Stimulated activated CD8-positive, alpha-beta memory T cell treated with anti-CD3 and anti-CD28 coated beads, Interleukin-15, amount 100 ng/mL, for 24 hours (primary cell): ENCODE measurements around the gene TRAF2.
A peak's percentile ranks its signal among the peaks of the same experiment; 100 is the strongest.
"Not testable (repeated sequence)": the region's sequence is repeated elsewhere in the genome, so short reads cannot be mapped to it uniquely, and the experiment has no call there.

Experiments
- DNase-seq: peaks from one replicate; pipeline ENCODE4 v3.0.0-alpha.2; 2020; ENCODE audit warnings: low read depth

TRAF2 gene, protein sequence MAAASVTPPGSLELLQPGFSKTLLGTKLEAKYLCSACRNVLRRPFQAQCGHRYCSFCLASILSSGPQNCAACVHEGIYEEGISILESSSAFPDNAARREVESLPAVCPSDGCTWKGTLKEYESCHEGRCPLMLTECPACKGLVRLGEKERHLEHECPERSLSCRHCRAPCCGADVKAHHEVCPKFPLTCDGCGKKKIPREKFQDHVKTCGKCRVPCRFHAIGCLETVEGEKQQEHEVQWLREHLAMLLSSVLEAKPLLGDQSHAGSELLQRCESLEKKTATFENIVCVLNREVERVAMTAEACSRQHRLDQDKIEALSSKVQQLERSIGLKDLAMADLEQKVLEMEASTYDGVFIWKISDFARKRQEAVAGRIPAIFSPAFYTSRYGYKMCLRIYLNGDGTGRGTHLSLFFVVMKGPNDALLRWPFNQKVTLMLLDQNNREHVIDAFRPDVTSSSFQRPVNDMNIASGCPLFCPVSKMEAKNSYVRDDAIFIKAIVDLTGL

GRCh38 chr9:136885950-136886578, at the start of gene TRAF2:
TRAF2 (plus strand) TSS chr9:136886516; CDS start chr9:136898741, 12,225 bp downstream.
- peak; percentile 91 for DNase-seq

GRCh38 chr9:136837146-136837855, 49.0 kb upstream of the TRAF2 start:
- DNase-seq, result no peak

DNA sequence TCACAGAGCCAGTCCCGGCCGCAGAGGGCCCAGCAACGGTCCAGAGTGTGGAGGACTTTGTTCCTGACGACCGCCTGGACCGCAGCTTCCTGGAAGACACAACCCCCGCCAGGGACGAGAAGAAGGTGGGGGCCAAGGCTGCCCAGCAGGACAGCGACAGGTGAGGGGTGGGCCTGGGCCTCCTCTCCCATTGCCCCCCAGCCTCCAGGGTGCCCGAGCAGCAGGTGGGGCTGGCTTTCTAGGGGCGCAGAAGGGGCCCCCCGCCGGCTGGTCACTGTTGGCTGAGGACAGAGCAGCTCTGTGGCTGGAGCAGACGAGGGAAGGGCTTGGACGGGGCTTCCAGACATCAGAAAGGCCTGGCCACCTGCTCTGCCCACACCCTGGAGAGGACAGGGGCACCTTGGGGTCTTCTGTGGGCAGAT, 48.4 kb upstream of the TRAF2 start:
- not testable (repeated sequence) for DNase-seq

DNA sequence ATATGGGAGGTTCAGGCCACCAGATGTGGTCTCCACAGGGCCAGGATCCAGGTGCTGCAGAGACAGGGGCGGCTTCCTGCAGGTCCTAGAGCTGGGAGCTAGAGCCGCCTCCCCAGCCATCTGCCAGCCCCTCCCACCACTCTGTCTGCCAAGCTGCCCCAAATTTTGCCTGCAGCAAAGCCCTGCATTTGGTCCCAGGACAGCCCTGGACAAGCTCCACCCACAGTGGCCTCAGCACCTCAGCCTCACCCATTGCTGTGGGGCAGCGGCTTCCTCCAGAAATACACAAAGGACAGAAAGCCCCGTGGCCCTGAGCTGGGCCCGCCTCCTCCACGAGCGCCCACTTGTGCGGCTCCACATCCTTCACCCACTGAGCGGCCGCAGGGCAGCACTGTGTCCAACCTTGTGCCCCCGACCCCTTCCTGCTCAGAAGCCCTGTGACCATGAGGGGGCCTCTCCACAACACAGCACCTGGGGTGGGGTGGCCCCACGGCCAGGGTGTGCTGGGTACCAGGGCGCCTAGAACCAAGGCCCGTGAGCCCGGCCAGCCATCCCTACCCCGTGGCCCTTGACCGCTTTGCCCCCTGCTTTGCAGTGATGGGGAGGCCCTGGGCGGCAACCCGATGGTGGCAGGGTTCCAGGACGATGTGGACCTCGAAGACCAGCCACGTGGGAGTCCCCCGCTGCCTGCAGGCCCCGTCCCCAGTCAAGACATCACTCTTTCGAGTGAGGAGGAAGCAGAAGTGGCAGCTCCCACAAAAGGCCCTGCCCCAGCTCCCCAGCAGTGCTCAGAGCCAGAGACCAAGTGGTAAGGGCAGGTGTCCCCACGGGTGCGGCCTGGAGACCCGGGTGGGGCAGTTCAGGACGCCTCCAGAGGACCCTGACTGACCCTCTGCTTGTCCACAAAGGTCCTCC, 47.7 kb upstream of the TRAF2 start:
- DNase-seq, result no peak

GRCh38 chr9:136839229-136840139, 46.8 kb upstream of the TRAF2 start:
- DNase-seq, result no peak

DNA sequence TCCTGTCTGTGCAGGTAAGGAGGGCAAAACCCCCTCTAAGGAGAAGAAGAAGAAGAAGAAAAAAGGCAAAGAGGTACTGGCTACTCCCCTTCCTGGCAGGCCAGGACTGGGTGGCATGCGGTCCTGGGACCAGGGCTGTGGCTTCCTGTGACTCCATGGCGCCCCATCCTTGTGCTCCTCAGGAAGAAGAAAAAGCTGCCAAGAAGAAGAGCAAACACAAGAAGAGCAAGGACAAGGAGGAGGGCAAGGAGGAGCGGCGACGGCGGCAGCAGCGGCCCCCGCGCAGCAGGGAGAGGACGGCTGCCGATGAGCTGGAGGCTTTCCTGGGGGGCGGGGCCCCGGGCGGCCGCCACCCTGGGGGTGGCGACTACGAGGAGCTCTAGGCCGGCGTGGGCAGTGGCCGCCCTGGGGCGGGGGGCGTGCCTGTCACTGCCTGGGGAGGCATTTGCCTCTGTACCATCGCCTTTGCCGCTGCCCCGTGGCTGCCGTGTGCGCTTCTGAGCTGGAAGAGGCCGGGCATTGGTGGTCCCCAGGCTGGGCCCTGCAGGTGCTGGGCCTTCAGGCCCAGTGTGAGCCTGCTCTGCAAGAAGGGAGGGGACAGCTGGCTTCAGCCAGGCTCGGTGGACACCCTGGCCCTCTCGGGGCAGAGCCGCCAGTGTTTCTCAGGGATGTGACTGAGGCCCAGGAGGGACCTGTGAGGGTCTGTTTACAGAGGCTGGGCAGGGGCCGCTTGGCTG, 46.0 kb upstream of the TRAF2 start:
- DNase-seq, result no peak

- no peak for DNase-seq
Measured at GRCh38 chr9:136840877-136841645, 45.3 kb upstream of the TRAF2 start.

- not testable (repeated sequence) for DNase-seq
Measured at GRCh38 chr9:136841646-136842379, 44.5 kb upstream of the TRAF2 start.

GRCh38 chr9:136842380-136842948, 43.9 kb upstream of the TRAF2 start, which contains the start of gene AJM1:
AJM1 (plus strand) TSS chr9:136842478; CDS start chr9:136844415, 1,937 bp downstream.
- peak; percentile 50 for DNase-seq

- DNase-seq, result not testable (repeated sequence)
Measured at GRCh38 chr9:136843159-136843800, 43.0 kb upstream of the TRAF2 start.

DNA sequence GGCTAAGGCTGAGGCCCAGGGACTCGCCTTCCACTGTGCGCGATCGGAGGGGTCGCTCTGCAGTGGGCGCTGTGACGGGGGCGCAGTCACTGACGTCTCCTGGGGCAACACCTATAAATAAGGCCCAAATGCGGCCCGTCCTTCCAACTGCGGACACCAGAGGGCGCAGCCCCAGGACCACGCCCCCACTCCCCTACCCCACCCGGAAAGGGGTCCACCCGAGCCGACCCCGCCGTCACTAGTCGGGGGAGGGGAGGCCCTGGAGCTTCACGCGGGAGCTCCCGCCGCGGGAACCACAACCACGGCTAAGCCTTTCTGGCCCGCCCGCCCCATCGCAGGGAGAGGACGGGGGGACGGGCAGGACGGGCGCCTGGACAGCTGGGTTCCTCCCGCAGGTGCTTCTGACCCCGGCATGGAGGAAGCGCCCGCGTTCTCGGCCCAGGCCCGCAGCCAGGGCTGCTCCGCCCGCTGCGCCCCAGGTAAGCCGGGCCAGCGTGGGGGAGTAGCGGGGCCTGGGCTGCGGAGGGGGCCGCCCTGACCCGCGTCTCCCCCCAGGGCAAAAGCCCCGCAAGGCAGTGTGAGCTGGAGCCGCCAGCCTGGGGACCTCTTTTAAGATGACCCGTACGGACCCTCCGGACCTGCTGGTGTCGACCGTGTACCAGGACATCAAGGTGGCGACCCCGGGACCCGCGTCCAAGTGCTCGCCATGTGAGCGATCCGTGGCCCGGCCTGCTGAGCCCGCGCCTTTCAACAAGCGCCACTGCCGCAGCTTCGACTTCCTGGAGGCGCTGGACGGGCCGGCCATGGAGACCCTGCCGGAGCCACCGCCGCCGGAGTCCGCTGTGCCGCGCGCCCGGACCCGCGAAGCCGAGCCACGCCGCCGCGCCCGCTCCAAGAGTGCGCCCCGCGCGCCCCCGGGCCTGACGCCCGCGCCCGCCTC, 42.2 kb upstream of the TRAF2 start:
- DNase-seq, result peak; percentile 43

DNA sequence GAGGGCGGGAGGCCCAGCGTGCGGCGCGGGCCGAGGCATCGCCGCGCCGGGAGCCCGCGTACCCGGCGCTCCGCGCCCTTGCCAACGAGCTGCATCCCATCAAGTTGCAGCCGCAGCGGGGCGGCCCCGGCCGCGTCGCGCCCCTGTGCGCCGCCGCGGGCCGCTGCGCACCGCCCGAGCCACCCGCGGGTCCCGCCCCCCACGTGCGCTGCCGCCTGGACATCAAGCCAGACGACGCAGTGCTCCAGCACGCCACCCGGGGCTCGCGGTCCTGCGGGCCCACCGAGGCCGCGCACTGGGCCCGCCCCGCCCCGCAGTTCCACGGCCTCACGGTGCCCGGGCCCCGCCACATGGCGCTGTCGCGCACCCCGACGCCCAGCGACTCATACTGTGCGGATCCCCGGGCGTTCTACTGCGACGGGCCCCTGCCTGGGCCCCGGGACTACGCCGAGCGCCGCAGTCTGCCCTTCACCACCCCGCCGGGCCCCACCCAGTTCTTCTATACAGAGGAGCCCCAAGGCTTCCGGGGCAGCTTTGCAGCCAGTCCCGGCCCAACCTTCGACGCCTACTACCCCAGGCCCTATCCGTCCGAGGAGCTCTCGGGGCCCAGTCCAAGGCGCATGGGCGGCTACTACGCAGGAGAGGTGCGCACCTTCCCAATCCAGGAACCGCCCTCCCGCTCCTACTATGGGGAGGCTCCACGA, 41.4 kb upstream of the TRAF2 start:
- no peak for DNase-seq

- DNase-seq, result no peak
Measured at GRCh38 chr9:136845465-136846260, 40.7 kb upstream of the TRAF2 start.

GRCh38 chr9:136846376-136847087, 39.8 kb upstream of the TRAF2 start:
- DNase-seq, result no peak
